Measurements from ENCODE around the gene ZNF717.
"Not testable (repeated sequence)": the region's sequence is repeated elsewhere in the genome, so short reads cannot be mapped to it uniquely, and the experiment has no call there.

Gene ZNF717

GRCh38 chr3:75785081-75785755, at the start of gene ZNF717:
ZNF717 (minus strand) TSS chr3:75785549; CDS start chr3:75783362, 2,187 bp downstream.
- Histone ChIP-seq H3K4me2 (ENCODE audit: low read depth, low read length) (peak within 1 kb of the TSS; percentile 1; the same call in 1 of the 2 replicates), H3K9ac (ENCODE audit: low read length) (peak within 1 kb of the TSS; percentile 49), H3K4me3 (ENCODE audit: low read length) (peak within 1 kb of the TSS; percentile 38)
- H3K9me2 ChIP-seq (replicated peaks; ENCODE audit: insufficient read depth, low read length); H3F3A ChIP-seq (ENCODE audit: insufficient read depth, low read length); H2AFZ ChIP-seq (ENCODE audit: low read length); H3K27me3 ChIP-seq (replicated peaks; ENCODE audit: insufficient read depth, low read length); H3K4me1 ChIP-seq (ENCODE audit: low read length); H3K9me3 ChIP-seq (replicated peaks; ENCODE audit: insufficient read depth, low read length); H3K36me3 ChIP-seq (replicated peaks; ENCODE audit: insufficient read depth, low read length); H3K79me2 ChIP-seq (ENCODE audit: low read length); H3K27ac ChIP-seq (ENCODE audit: low read length); H4K20me1 ChIP-seq (ENCODE audit: insufficient read depth, low read length): not testable (repeated sequence)
- peak; percentile 62 for DNase-seq

DNA sequence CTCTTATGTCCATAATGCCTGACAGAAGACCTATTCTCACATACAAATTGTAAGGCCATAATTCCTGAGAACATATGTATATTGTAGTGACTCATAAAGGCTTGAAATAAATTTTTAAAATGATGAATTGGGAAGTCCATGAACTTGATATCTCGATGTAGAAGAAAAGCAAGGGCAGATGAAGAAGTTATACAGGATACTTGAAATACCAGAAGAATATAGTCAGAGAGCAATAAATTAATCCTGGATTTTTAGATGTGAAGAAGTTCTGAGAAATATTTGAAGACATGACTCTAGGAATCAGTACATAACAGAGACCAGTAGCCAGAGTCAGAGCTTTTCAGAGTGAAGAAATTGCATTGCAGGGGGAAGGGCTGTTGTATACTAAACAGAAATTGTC, 45.7 kb upstream of the ZNF717 start:
- H3K79me2 ChIP-seq (ENCODE audit: low read length); H3K9me3 ChIP-seq (replicated peaks; ENCODE audit: insufficient read depth, low read length); H3K4me1 ChIP-seq (ENCODE audit: low read length); H3K36me3 ChIP-seq (replicated peaks; ENCODE audit: insufficient read depth, low read length); H3K9me2 ChIP-seq (replicated peaks; ENCODE audit: insufficient read depth, low read length); H3K4me3 ChIP-seq (ENCODE audit: low read length); H3K9ac ChIP-seq (ENCODE audit: low read length); H3K27ac ChIP-seq (ENCODE audit: low read length); H3F3A ChIP-seq (ENCODE audit: insufficient read depth, low read length); DNase-seq; H3K4me2 ChIP-seq (ENCODE audit: low read depth, low read length); H2AFZ ChIP-seq (ENCODE audit: low read length); H3K27me3 ChIP-seq (replicated peaks; ENCODE audit: insufficient read depth, low read length); H4K20me1 ChIP-seq (ENCODE audit: insufficient read depth, low read length): not testable (repeated sequence)

- DNase-seq: peak; percentile 9
- H3K9me3 ChIP-seq (replicated peaks; ENCODE audit: insufficient read depth, low read length); H3K27me3 ChIP-seq (replicated peaks; ENCODE audit: insufficient read depth, low read length); H3K4me3 ChIP-seq (ENCODE audit: low read length); H3K27ac ChIP-seq (ENCODE audit: low read length); H4K20me1 ChIP-seq (ENCODE audit: insufficient read depth, low read length); H3K9me2 ChIP-seq (replicated peaks; ENCODE audit: insufficient read depth, low read length); H3K79me2 ChIP-seq (ENCODE audit: low read length); H2AFZ ChIP-seq (ENCODE audit: low read length); H3K36me3 ChIP-seq (replicated peaks; ENCODE audit: insufficient read depth, low read length); H3K9ac ChIP-seq (ENCODE audit: low read length); H3F3A ChIP-seq (ENCODE audit: insufficient read depth, low read length); H3K4me1 ChIP-seq (ENCODE audit: low read length); H3K4me2 ChIP-seq (ENCODE audit: low read depth, low read length): not testable (repeated sequence)
- TF ChIP-seq CTCF (IDR thresholded peaks at IDR 0.05; ENCODE audit: low read length): peak; percentile 17
Measured at GRCh38 chr3:75818019-75818418, 32.7 kb upstream of the ZNF717 start.

GRCh38 chr3:75816287-75817180, 31.2 kb upstream of the ZNF717 start:
- H3K27me3 ChIP-seq (replicated peaks; ENCODE audit: insufficient read depth, low read length); H4K20me1 ChIP-seq (ENCODE audit: insufficient read depth, low read length); H3K36me3 ChIP-seq (replicated peaks; ENCODE audit: insufficient read depth, low read length); H3K9ac ChIP-seq (ENCODE audit: low read length); H2AFZ ChIP-seq (ENCODE audit: low read length); H3K79me2 ChIP-seq (ENCODE audit: low read length); H3K9me3 ChIP-seq (replicated peaks; ENCODE audit: insufficient read depth, low read length); H3K4me2 ChIP-seq (ENCODE audit: low read depth, low read length); H3K27ac ChIP-seq (ENCODE audit: low read length); H3K4me1 ChIP-seq (ENCODE audit: low read length); H3K4me3 ChIP-seq (ENCODE audit: low read length); H3K9me2 ChIP-seq (replicated peaks; ENCODE audit: insufficient read depth, low read length); DNase-seq; H3F3A ChIP-seq (ENCODE audit: insufficient read depth, low read length): not testable (repeated sequence)

- Histone ChIP-seq H3K79me2 (ENCODE audit: low read length) (no peaks in the 10 kb centered on the region), H3K9ac (ENCODE audit: low read length) (no peak overlapping the region), H4K20me1 (ENCODE audit: insufficient read depth, low read length) (no peaks in the 10 kb centered on the region), H3K9me3 (replicated peaks; ENCODE audit: insufficient read depth, low read length) (no peaks in the 10 kb centered on the region), H3K27me3 (replicated peaks; ENCODE audit: insufficient read depth, low read length) (no peaks in the 10 kb centered on the region), H3K9me2 (replicated peaks; ENCODE audit: insufficient read depth, low read length) (no peaks in the 10 kb centered on the region), H2AFZ (ENCODE audit: low read length) (no peak overlapping the region), H3K36me3 (replicated peaks; ENCODE audit: insufficient read depth, low read length) (no peaks in the 10 kb centered on the region), H3K4me2 (ENCODE audit: low read depth, low read length) (no peak overlapping the region), H3K4me1 (ENCODE audit: low read length) (no peaks in the 10 kb centered on the region), H3K4me3 (ENCODE audit: low read length) (no peak overlapping the region), H3K27ac (ENCODE audit: low read length) (no peak overlapping the region), H3F3A (ENCODE audit: insufficient read depth, low read length) (no peaks in the 10 kb centered on the region)
- TF ChIP-seq EZH2 (optimal IDR thresholded peaks at IDR 0.05; ENCODE audit: low read depth, low read length) (no peak), CTCF (IDR thresholded peaks at IDR 0.05; ENCODE audit: low read length) (no peak), EZH2phosphoT487 (IDR thresholded peaks at IDR 0.05; ENCODE audit: low read length) (no peak)
- no peak for DNase-seq
Measured at GRCh38 chr3:75814797-75815196, 29.4 kb upstream of the ZNF717 start.

All from MM.1S (cell line).